Choroid plexus epithelial cell (primary cell): ENCODE data around the gene COG8.
A peak's percentile ranks its signal among the peaks of the same experiment; 100 is the strongest.
"Not testable (repeated sequence)": the region's sequence is repeated elsewhere in the genome, so short reads cannot be mapped to it uniquely, and the experiment has no call there.

Experiments used
- DNase-seq: peaks from one replicate; pipeline ENCODE4 v3.0.0-alpha.2; 2010; ENCODE audit warnings: low read depth
- H3K4me3 ChIP-seq: 2 replicates; pipeline ENCODE4 v1.5.1; 2011; ENCODE audit warnings: low read depth, mild to moderate bottlenecking, control low read depth, low read length, moderate library complexity
- TF ChIP-seq, protein P1 (sequence below): conservative IDR thresholded peaks from 2 replicates; pipeline ENCODE4 v1.5.1; 2011; ENCODE audit warnings: low read depth, mild to moderate bottlenecking, control low read depth, inconsistent platforms, low read length, moderate library complexity

COG8 gene

DNA sequence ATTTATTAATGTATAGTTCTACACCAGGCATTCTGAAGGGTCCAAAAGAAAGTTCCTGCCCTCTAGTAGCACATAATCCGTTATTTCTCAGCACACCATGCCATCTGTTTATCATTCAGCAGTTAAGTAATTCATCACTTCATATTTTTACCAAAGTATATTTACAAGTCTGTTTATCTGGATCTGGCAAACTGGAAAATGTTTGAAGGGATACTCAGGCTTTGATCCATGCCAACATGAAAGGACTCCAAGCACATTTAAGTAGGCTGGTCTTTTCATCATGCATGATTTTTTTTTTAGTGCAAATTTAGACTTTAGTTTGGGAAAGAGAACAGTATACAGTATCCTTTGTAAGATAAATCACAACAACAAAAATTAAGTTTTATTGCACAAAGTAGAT is 32.3 kb downstream of the COG8 start:
- no peak overlapping the region for H3K4me3 ChIP-seq
- DNase-seq: no peak
- TF ChIP-seq, protein P1, sequence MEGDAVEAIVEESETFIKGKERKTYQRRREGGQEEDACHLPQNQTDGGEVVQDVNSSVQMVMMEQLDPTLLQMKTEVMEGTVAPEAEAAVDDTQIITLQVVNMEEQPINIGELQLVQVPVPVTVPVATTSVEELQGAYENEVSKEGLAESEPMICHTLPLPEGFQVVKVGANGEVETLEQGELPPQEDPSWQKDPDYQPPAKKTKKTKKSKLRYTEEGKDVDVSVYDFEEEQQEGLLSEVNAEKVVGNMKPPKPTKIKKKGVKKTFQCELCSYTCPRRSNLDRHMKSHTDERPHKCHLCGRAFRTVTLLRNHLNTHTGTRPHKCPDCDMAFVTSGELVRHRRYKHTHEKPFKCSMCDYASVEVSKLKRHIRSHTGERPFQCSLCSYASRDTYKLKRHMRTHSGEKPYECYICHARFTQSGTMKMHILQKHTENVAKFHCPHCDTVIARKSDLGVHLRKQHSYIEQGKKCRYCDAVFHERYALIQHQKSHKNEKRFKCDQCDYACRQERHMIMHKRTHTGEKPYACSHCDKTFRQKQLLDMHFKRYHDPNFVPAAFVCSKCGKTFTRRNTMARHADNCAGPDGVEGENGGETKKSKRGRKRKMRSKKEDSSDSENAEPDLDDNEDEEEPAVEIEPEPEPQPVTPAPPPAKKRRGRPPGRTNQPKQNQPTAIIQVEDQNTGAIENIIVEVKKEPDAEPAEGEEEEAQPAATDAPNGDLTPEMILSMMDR: no peak

DNA sequence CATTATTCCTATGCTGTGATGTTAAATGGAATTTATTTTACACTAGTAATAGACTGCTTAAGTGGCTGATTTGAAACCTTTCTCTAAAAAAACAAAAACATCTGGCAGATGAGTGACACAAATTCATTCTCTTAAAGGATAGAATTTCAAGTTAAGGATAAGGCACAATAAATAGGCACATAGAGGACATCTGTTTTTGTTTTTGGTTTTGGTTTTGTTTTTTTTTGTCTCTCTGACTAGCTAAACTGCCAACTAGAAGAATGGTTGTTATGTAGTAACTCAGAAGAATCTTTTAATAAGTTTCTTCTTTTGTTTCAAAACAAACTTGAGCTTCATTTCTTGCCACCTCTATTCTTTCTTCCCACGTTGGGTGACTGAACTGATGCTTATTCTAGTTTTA is 33.3 kb downstream of the COG8 start:
- TF ChIP-seq, protein P1: no peak
- H3K4me3 ChIP-seq: no peak overlapping the region
- DNase-seq: no peak

DNA sequence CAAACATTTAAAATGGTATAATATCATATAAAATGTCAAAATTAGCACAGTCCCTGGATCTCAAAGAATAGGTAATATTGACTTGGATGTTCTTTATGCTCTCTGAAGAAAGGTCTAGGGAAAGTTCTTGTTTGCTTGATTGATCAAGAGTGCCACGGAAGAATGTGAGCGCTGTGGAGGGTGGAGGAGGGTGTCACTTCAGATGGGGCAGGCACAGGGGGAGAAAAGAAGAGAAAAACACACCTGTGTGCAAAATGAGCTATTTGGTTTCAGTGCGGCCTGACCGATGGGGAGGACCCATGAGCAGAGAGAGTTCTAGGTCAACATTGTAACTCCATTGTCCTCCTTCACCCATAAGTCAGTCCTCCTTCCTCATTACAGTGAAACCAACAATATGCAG is 37.1 kb downstream of the COG8 start:
- TF ChIP-seq, protein P1: no peak
- DNase-seq: no peak

DNA sequence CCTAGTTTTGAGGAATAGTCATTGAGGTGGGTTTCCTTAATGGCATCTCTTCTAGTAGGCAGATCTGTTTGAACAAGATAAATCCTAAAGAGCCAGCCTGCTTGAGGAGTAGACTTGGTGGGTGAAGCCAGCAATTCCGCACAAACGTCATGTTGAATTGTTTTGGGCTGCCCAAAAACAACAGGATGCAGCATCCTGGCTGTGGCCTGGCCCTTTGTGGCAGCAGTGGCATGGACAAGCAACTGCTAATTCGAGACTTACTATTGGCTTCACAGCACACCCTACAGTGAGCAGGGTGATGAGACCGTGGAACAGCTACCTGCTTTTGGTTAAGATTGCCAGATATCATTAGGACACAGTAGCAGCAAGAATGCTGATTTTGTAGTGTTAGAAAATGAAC is 37.5 kb downstream of the COG8 start:
- TF ChIP-seq, protein P1: no peak

More for the DNA sequence above, 37.1 kb downstream of the COG8 start:
- no peak overlapping the region for H3K4me3 ChIP-seq

DNA sequence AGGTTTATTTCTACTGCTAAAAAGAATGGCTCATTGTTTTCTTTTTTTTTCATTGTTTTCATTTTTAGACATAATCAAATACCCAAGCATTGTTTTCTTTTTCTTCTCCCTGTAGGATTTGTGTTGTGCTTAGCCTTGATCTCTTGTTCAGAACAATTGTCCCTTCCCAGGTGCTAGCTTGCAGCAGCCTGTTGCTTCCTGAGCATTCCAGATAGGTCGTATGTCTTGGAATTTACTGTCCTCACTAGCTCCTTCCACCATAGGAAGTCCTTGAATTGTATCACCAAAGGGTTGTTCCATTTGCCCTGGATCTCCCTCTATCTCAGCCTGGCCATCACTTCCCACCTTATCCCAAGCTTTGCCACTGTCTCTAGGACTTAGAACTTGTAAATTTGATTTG is 38.2 kb downstream of the COG8 start:
- no peak for DNase-seq
- TF ChIP-seq, protein P1: no peak
- H3K4me3 ChIP-seq: no peak overlapping the region

More for the DNA sequence above, 37.5 kb downstream of the COG8 start:
- no peak overlapping the region for H3K4me3 ChIP-seq
- no peak for DNase-seq

DNA sequence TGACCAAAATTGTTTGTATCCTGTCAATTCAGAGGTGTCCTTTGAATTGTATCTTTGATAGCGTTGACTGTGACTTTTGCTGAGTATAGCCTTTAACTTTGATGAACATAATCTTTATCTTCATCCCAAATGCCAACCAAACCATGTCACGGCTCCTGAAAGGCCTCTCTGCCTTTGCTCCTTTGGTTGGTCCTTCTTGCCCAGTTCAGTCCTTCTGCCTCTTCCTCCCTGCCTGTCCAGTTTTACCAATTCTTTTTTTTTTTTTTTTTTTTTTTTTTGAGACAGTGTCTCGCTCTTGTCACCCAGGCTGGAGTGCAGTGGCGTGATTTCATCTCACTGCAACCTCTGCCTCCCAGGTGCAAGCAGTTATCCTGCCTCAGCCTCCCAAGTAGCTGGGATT is 41.1 kb downstream of the COG8 start:
- H3K4me3 ChIP-seq: no peak overlapping the region
- TF ChIP-seq, protein P1: no peak
- DNase-seq: no peak

DNA sequence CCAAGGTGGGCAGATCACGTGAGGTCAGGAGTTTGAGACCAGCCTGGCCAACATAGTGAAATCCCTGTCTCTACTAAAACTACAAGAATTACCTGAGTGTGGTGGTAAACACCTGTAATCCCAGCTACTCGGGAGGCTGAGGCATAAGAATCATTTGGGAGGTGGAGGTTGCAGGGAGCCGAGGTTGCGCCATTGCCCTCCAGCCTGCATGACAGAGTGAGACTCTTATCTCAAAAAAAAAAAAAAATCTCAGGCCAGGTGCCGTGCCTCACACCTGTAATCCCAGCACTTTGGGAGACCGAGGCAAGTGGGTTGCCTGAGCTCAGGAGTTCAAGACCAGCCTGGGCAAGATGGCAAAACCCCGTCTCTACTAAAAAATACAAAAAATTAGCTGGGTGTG is 42.6 kb downstream of the COG8 start:
- not testable (repeated sequence) for H3K4me3 ChIP-seq, DNase-seq

DNA sequence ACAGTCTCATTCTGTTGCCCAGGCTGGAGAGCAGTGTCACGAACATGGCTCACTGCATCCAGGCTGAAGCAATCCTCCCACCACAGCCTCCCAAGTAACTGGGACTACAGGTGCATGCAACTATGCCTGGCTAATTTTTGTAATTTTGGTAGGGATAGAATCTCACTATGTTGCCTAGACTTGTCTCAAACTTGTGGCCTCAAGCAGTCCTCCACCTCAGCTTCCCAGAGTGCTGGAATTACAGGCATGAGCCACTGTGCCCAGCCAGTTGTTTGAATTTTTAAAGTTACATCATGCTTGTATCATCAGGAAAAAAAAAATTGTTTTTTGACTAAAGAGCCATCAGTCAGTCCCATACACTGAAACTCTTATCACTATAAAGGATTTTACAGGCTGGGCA is 45.3 kb downstream of the COG8 start:
- peak; percentile 16 for DNase-seq
- no peak overlapping the region for H3K4me3 ChIP-seq
- TF ChIP-seq, protein P1: no peak
